ENCODE measurements around the gene TMEM151B. TPM values are rescaled to one million over a fixed set of nuclear protein-coding genes. Genes with fewer than 3 reads are reported as not detected.
A peak's percentile ranks its signal among the peaks of the same experiment; 100 is the strongest.

Gene TMEM151B
- total RNA-seq, 1 experiment from 2014 or later: not detected

- H4K20me1 ChIP-seq (ENCODE audit: insufficient read depth): peaks cover 4% of the 10 kb centered on the region; the same call in 1 of the 2 replicates
- TF ChIP-seq EZH2 (IDR thresholded peaks at IDR 0.05) (no peak), SIN3A (IDR thresholded peaks at IDR 0.05; ENCODE audit: low read depth) (no peak), JUND (IDR thresholded peaks at IDR 0.05) (no peak), POLR2AphosphoS5 (IDR thresholded peaks at IDR 0.05; ENCODE audit: low read depth, low read length) (peak; percentile 46; the same call in 1 of the 2 replicates), FOSL1 (IDR thresholded peaks at IDR 0.05; ENCODE audit: low read depth) (no peak), POLR2A (IDR thresholded peaks at IDR 0.05; ENCODE audit: borderline replicate concordance, extremely low read depth, insufficient read depth, insufficient read length) (no peak), CEBPB (IDR thresholded peaks at IDR 0.05; ENCODE audit: low read depth) (no peak), REST (IDR thresholded peaks at IDR 0.05; ENCODE audit: low read depth) (no peak), EGR1 (IDR thresholded peaks at IDR 0.05; ENCODE audit: low read depth) (no peak), CTCF (IDR thresholded peaks at IDR 0.05 in 2 of 3, conservative IDR thresholded peaks at IDR 0.05 in 1 of 3; ENCODE audit: borderline replicate concordance in 1 of 3, insufficient read depth in 1 of 3, low read depth in 2 of 3, low read length in 2 of 3) (peak in 2 of 3 experiments; percentile 68 to 83; a peak in 4 of 6 replicates), ZFX (IDR thresholded peaks at IDR 0.05) (peak; percentile 48; the same call in 1 of the 2 replicates), CBX3 (IDR thresholded peaks at IDR 0.05; ENCODE audit: low read depth) (no peak), SP1 (IDR thresholded peaks at IDR 0.05; ENCODE audit: low read depth) (no peak), RAD21 (IDR thresholded peaks at IDR 0.05; ENCODE audit: low read depth) (no peak), YY1 (IDR thresholded peaks at IDR 0.05; ENCODE audit: extremely low read depth, insufficient replicate concordance, low read depth, low read length) (no peak)
- TF ChIP-seq, protein P1, sequence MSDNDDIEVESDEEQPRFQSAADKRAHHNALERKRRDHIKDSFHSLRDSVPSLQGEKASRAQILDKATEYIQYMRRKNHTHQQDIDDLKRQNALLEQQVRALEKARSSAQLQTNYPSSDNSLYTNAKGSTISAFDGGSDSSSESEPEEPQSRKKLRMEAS (IDR thresholded peaks at IDR 0.05): no peak
- no peak overlapping the region for H2AFZ ChIP-seq (ENCODE audit: low read depth, low read length, poor library complexity, severe bottlenecking)
- H3K79me2 ChIP-seq (ENCODE audit: insufficient read depth, low read length): peaks cover 29% of the 10 kb centered on the region
- H3K4me1 ChIP-seq (ENCODE audit: control insufficient read depth in 1 of 2, insufficient read depth in 2 of 2, low read length in 2 of 2): peaks cover 45 to 71% of the 10 kb centered on the region in 2 experiments
- intact Hi-C loops (cut with micrococcal nuclease): no loop called here
- no peaks in the 10 kb centered on the region for H3K27me3 ChIP-seq (ENCODE audit: insufficient read depth, low read length)
- BruUV-seq (replicated peaks): no TSS peak
- no peaks in the 10 kb centered on the region for H3K9me2 ChIP-seq (ENCODE audit: insufficient read depth)
- peak overlapping the region; percentile 41 for H3K27ac ChIP-seq (ENCODE audit: low read depth, low read length)
- H3K9me3 ChIP-seq (ENCODE audit: control insufficient read depth in 1 of 2, insufficient read depth in 1 of 2, low read depth in 1 of 2, low read length in 2 of 2): no peaks in the 10 kb centered on the region
- no peak for DNase-seq (ENCODE audit: low read depth, low spot score)
- RAD21 ChIA-PET (ENCODE audit: low non-redundant PET in 1 of 2, low total read pairs in 2 of 2, uncharacterized antibody in 2 of 2, unreplicated experiment in 2 of 2): no interaction called here
- CTCF ChIA-PET: interaction anchor here (0.6 to 2.7 kb wide), 8 partner anchors 9 to 49 kb away, joined by 3 to 8 read pairs (median 6); partner anchors contain the start of gene HSP90AB1
- H3K4me2 ChIP-seq (ENCODE audit: low read length): peak overlapping the region; percentile 59
- POLR2A ChIA-PET: interaction anchor here (0.5 to 4.5 kb wide), 2 partner anchors 25 to 100 kb away, joined by 4 to 22 read pairs; partner anchors contain the start of gene HSP90AB1
- ATAC-seq: peak; percentile 56
- H3K9ac ChIP-seq (ENCODE audit: low read length): peak overlapping the region; percentile 41
- H3K4me3 ChIP-seq (replicated peaks in 1 of 2; ENCODE audit: low read depth in 1 of 2, low read length in 2 of 2): no peak overlapping the region; a peak in 1 of 4 replicates
- peaks cover 0 to 5% of the 10 kb centered on the region in 2 experiments; a peak in 1 of 4 replicates for H3K36me3 ChIP-seq (ENCODE audit: control insufficient read depth in 1 of 2, insufficient read depth in 2 of 2, low read length in 2 of 2)
Observed at GRCh38 chr6:44221291-44221960, 48.8 kb upstream of the TMEM151B start.

Measured in HCT116 (cell line).